A172 (cell line): Measurements from ENCODE around the gene ZC3H7B. TPM values are rescaled to one million over a fixed set of nuclear protein-coding genes. Genes with fewer than 3 reads are reported as not detected.

Experiments used
- total RNA-seq: library from RNA; depleted of rRNA; stranded (reverse); fragments of >200 nt; shearing (Covaris generic); gene quantifications from 2 replicates; pipeline ENCODE4 v1.2.3, GENCODE V29; 2014; rRNA removed

The ZC3H7B gene
- total RNA-seq, 1 experiment from 2014 or later, result 31.1 TPM

Other genes starting within 250 kb of the ZC3H7B start
- gene EP300, start 208.9 kb upstream of the ZC3H7B start, total RNA-seq, result 7.5 and 8.1 TPM in 2 replicates
- 23.9 and 26.4 TPM in 2 replicates for gene L3MBTL2, start 96.2 kb upstream of the ZC3H7B start, total RNA-seq
- gene CHADL, start 60.6 kb upstream of the ZC3H7B start, total RNA-seq, result 0.53 TPM in 1 of 2 replicates, not detected in the other
- gene RANGAP1, start 15.3 kb upstream of the ZC3H7B start, total RNA-seq, result 95.7 and 100 TPM in 2 replicates
- 4.4 and 5.9 TPM in 2 replicates for gene TEF, start 80.4 kb downstream of the ZC3H7B start, total RNA-seq
- 6.2 and 7.2 TPM in 2 replicates for gene TOB2, start 145.3 kb downstream of the ZC3H7B start, total RNA-seq
- 63.7 and 71.3 TPM in 2 replicates for gene PHF5A, start 167.2 kb downstream of the ZC3H7B start, total RNA-seq
- 34.3 and 41.2 TPM in 2 replicates for gene ACO2, start 167.6 kb downstream of the ZC3H7B start, total RNA-seq
- 11.8 and 27.8 TPM in 2 replicates for gene POLR3H, start 242.9 kb downstream of the ZC3H7B start, total RNA-seq